HG03521 (cell line): ENCODE measurements around the gene STARD13.

Source experiments
- ATAC-seq: cut with Tn5 transposase; IDR thresholded peaks from one replicate; pipeline ENCODE4 v1.9.1; 2021; ENCODE audit warnings: mild to moderate bottlenecking, moderate library complexity; ENCODE audit not compliant: unreplicated experiment

STARD13 gene

GRCh38 chr13:33125821-33126570 lies 159.6 kb downstream of the STARD13 start:
- ATAC-seq = no peak

DNA sequence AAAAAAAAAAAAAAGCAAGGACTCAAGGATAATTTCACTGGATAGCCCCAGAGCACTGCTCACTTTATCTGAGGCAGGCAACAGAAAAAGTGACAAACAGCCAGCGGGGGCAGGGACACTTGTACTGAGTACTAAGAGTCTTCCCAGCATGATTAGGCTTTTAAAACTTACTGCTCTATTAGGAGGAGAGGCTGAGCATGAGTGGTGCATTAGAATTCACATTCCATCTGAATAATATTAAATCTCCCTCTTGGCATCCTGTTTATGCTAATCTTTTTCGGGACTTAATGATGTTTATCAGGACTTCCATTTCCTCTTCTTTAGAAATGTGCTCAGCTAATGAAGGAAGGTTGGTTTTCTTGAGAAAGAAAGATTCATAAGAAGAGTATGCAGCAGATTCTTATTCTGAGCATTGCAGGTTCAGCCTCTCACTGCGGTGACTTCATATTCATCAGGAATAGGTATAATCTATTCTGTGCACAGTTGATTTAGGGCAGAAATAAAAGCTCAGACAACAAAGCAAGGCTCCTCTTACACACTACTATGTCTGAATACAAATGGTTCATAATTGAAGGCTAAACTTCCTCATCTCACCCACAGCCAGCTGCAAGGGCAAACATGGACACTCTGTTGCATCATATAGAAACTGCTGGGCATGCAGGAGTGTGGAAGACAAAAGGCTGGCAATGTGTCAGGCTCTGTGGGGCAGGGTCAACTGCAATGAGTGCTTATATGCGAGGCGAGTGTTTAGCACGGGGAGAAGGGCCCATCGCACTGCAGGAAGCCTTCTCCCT lies 162.3 kb downstream of the STARD13 start:
- no peak for ATAC-seq

DNA sequence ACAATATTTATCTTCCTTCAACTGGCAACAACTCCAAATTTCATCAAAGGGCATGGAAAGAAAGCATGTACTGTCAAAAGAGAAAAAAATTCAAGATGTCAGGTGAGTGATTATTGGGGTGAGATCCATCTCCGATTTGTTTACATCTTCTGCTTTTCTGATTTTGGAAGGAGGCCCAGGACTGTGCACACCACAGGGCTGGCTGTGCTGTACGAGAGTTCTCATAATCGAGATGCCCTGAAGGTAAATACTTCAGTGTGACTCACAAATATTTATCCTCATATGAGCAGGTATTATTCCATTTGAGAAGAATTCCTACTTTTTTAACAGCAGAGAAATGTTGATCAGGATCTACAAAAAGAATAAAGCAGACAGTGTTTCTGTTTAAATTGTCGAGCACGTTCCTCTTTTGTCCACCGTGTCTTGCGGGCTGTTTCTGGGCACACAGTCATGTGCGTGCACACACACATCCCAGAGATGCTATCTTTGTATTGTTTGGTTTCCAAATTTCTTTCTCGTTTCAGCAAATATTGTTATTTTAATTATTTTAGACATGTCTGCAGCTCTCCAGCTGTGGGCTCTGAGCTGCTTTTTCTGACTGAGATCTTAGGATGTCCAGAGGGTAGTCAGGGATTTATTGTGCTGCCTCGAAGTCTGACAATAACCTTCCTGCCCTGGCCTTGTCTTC lies 165.6 kb downstream of the STARD13 start:
- ATAC-seq = no peak

GRCh38 chr13:33119022-33119781 lies 166.4 kb downstream of the STARD13 start:
- ATAC-seq = no peak

DNA sequence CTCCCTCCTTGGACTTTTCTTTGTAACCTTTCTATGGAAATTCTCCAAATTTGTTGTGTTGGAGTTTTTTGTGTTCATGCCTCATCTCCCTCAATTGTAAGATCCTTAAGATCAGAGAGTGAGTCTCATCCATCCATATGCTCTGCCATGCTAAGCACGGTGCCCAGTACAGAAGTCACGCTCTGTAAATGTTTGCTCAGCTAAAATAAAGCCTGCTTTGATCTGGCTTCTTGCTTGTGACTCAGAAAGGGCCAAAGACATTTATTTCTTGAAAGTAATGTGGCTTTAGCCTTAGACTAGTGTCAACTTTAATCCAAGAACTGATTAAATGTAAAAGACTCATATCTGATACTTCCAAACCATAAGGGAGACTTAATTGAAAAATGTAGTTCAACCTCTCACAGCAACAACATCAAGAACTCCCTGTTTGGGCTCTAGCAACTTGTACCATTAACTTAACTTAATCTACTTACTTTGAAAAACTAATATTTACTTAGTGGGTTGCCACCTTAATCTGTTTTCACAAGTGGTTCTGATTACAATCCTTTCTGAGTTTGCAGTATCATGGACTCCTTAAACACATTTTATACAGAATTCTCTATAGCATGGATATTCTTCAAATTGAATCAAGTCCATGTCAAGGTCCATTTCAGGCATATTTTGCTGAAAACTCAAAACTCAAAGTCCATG lies 169.1 kb downstream of the STARD13 start:
- no peak for ATAC-seq

DNA sequence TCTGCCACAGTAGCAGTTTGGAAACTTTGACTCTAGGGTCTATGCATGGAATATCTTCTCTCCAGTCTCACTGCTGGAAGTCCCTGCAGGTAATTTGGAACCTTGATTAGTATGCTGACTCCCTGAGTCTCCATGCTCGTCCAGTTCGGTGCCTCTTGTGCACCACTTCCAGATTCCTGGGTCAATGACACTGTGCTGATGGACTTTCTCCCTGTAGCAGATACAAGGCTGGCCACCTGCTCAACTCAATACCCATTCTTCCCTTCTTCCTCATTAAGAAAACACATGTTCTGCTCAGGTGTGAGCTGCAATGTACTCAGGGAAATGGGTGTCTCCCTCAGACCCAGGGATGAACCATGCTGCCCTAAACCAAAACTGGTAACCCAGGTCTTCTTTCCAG lies 170.3 kb downstream of the STARD13 start:
- ATAC-seq = no peak

- ATAC-seq = no peak
These were observed 171.4 kb downstream of the STARD13 start for GRCh38 chr13:33114146-33114545.

GRCh38 chr13:33112766-33113165 lies 172.8 kb downstream of the STARD13 start:
- no peak for ATAC-seq

DNA sequence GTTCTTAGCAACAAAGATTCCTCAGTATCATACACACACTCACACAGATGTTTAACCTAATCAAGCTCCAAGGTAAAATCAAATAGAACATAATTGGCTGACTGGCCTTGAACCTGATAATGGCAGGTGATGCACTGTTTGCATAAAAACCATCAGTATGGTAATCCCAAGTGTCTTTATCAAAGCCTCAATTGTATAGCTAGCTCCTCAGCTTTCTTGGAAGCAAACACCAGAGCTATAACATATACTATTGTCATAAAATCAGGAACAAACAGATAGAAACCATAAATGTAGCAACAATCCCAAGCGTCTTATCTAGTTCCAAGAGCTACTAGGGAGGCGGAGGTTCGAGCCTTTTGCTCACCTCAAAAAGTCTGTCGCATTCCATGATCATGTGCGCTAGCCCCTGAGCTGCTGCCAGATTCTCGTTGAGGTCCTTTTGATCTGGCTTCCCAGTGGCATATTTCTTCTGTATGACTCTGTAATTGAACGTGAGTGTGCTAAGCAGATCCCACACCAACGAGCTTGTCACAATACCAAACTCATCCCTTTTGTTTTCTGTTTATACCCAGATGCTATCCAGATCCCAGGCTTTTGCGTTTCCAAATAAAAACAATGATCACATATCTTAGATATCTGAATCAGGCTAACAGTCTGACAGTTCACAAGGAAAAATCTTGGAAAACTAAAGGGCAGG lies 174.0 kb downstream of the STARD13 start:
- no peak for ATAC-seq

- ATAC-seq = peak; percentile 41
These were observed 174.7 kb downstream of the STARD13 start for GRCh38 chr13:33110713-33111413.

DNA sequence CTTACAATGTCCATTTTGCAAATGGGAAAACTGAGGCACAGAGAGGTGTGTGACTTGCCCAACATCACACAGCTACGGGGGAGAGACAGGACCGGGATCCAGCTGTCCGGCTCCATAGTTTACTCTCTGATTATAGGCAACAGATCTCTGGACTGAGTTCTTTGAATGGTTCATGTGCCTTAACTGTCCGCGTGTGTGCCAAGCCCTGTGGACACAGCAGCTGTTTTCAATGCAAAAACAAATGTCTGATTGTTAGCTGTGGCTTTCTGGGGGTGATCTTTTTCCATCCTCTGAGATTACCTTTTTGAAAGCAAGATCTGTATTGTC lies 175.2 kb downstream of the STARD13 start:
- no peak for ATAC-seq

DNA sequence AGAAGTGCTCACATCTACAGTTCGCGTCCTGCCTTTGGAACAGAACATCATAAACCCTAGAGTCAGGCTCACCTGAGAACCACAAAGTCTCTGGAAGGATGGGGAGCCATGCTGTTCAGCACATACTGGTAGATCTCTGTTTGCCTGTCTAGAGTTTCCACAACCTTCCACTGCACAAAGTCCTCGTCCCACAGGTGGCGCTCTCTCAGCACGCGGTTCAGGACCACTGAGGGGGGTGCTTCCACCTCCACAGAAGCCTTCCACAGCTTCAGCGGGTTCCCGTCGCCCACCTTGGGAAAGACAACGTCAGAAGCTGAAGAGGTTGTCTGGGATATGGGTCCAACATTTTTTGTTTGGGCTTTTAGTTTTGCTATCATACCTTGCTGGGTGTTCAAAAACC lies 175.8 kb downstream of the STARD13 start:
- ATAC-seq = no peak

DNA sequence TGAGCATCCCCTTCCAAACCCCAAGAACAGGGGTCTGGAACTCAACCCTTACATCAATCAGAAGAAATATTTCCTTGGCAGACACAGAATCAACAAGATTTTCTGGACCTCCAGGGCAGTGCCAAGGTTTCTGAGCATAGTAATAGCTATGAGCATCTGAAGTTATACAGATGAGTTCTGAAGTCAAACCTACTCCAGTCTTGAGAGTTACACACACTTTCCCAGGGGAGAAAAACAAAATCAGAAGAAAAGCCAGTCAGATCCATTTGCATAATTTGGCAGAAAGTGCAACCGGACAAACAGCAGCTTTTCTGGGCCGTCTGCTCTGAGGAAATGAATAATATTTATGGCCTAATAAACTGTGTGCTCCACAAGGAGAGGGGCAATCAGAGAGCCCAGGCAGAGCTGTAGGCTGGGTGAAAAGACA lies 176.3 kb downstream of the STARD13 start:
- no peak for ATAC-seq

DNA sequence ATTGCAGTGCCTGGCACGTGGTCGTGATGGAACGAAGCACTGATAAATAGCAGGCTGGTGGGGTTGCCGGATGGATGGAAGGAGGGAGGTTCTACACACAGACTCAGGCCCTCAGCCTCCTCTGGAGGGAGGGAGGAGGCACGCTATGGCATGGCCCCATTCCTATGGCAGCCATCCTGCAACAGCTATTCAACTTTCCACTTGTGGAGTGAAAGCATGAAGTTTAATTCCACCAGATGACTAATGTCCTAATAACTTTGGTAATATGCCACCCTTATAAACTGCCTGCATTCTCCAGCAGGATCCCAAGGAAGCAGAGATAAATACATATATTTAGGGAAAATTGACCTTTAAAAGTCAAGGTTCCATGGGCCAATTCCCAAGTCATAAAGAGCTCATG lies 176.9 kb downstream of the STARD13 start:
- ATAC-seq = no peak

DNA sequence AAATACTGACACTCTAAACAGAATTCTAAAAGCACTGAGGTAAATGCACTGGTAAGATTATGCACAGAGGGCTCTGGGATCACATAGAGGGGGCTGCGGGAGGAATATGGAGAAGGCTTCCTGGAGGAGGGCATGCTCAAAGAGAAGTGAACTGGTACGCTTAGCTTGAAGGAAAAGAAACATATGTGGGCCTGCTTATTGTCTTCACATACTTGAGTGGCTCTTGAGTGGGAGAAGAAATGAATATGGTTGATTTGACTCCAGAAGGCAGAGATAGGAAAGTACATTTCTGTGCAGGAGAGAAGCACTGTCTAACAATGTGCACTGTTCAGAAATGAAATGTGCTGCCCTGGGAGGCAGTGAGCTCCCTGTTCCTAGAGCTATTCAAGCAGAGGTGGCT lies 178.2 kb downstream of the STARD13 start:
- no peak for ATAC-seq

- no peak for ATAC-seq
These were observed 178.7 kb downstream of the STARD13 start for GRCh38 chr13:33106656-33107360.

GRCh38 chr13:33105387-33106005 lies 180.1 kb downstream of the STARD13 start:
- ATAC-seq = no peak

GRCh38 chr13:33103457-33103856 lies 182.1 kb downstream of the STARD13 start:
- no peak for ATAC-seq
